Subcutaneous preadipocyte (primary cell): ENCODE measurements around the gene KRT4. TPM values are rescaled to one million over a fixed set of nuclear protein-coding genes. Genes with fewer than 3 reads are reported as not detected.

Experiments
- small RNA-seq: library from RNA; depleted of rRNA; stranded (forward); fragments of <200 nt; gene quantifications from one replicate; pipeline ENCODE3, GENCODE V24; 2012
- total RNA-seq: library from RNA; depleted of rRNA; stranded (reverse); fragments of >200 nt; gene quantifications from 2 replicates; pipeline ENCODE4 v1.2.3, GENCODE V29; 2012

KRT4 gene
- not detected in 2 replicates for total RNA-seq

GRCh38 chr12:52813885-52814709, at the start of gene KRT4:
TSS of gene KRT4 (minus strand) at chr12:52814116. CDS start at chr12:52814058, 58 bp downstream.

GRCh38 chr12:52848661-52849255, 34.8 kb upstream of the KRT4 start, which contains the start of gene KRT78:
TSS of gene KRT78 (minus strand) at chr12:52848994. CDS start at chr12:52848930, 64 bp downstream.

GRCh38 chr12:52833922-52834726, 20.2 kb upstream of the KRT4 start, which contains the start of gene KRT79:
TSS of gene KRT79 (minus strand) at chr12:52834311. CDS start at chr12:52834260, 51 bp downstream.

GRCh38 chr12:52795694-52796428, 18.1 kb downstream of the KRT4 start, which contains the start of gene KRT3:
TSS of gene KRT3 (minus strand) at chr12:52796117. CDS start at chr12:52796042, 75 bp downstream.

GRCh38 chr12:52776913-52777395, 37.0 kb downstream of the KRT4 start, which contains the start of gene KRT76:
TSS of gene KRT76 (minus strand) at chr12:52777345. CDS start at chr12:52777291, 54 bp downstream.

Small RNA genes lying within 50 kb of the gene (small RNA-seq; reads per million reads assigned to genes)
- not detected for gene AC107016.2

Other genes starting within 250 kb of the KRT4 start
- not detected in 2 replicates for gene KRT74, start 240.3 kb downstream of the KRT4 start, total RNA-seq
- not detected in 2 replicates for gene KRT72, start 212.7 kb downstream of the KRT4 start, total RNA-seq
- gene KRT73, start 195.6 kb downstream of the KRT4 start, total RNA-seq: not detected in 2 replicates
- gene KRT2, start 161.9 kb downstream of the KRT4 start, total RNA-seq: not detected in 2 replicates
- gene KRT1, start 133.7 kb downstream of the KRT4 start, total RNA-seq: not detected in 2 replicates
- gene KRT77, start 110.6 kb downstream of the KRT4 start, total RNA-seq: not detected in 2 replicates
- not detected in 2 replicates for gene KRT76, start 36.8 kb downstream of the KRT4 start, total RNA-seq
- not detected in 2 replicates for gene KRT3, start 18.0 kb downstream of the KRT4 start, total RNA-seq
- gene KRT79, start 20.2 kb upstream of the KRT4 start, total RNA-seq: not detected in 2 replicates
- not detected in 2 replicates for gene KRT78, start 34.9 kb upstream of the KRT4 start, total RNA-seq
- gene KRT8, start 91.0 kb upstream of the KRT4 start, total RNA-seq: 0.98 and 1.1 TPM in 2 replicates
- gene KRT18, start 135.0 kb upstream of the KRT4 start, total RNA-seq: 2.2 and 3.1 TPM in 2 replicates
- 1,019 and 1,340 TPM in 2 replicates for gene EIF4B, start 192.3 kb upstream of the KRT4 start, total RNA-seq
- 106 and 116 TPM in 2 replicates for gene TNS2, start 235.9 kb upstream of the KRT4 start, total RNA-seq